ENCODE data around the gene KIR3DL1. TPM values are rescaled to one million over a fixed set of nuclear protein-coding genes. Genes with fewer than 3 reads are reported as not detected.
"Not testable (repeated sequence)": the region's sequence is repeated elsewhere in the genome, so short reads cannot be mapped to it uniquely, and the experiment has no call there.

KIR3DL1 gene
- not detected for polyA plus RNA-seq

- H3K36me3 ChIP-seq (ENCODE audit: control insufficient read depth in 2 of 2, insufficient read depth in 2 of 2, low read length in 1 of 2); H3K9me3 ChIP-seq (ENCODE audit: control insufficient read depth in 2 of 2, insufficient read depth in 1 of 2, low read depth in 1 of 2, low read length in 1 of 2): not testable (repeated sequence)
- WGBS, 2 donors: 83 to 88% methylated on average over 15 to 17 of the region's 17 CpGs
Observed at GRCh38 chr19:54816251-54816650, at the start of gene KIR3DL1. Gene KIR3DL1 (plus strand): TSS chr19:54816468.

GRCh38 chr19:54769646-54770045 is 46.6 kb upstream of the KIR3DL1 start, which contains the start of gene KIR2DL1:
Gene KIR2DL1 (plus strand): TSS chr19:54769793. CDS start chr19:54769851, 58 bp downstream.
- 93 to 95% methylated on average over 15 of the region's 15 CpGs for WGBS, 2 donors
- not testable (repeated sequence) for H3K4me3 ChIP-seq (ENCODE audit: low read depth in 1 of 2, low read length in 2 of 2); H3K27ac ChIP-seq (ENCODE audit: low read depth in 2 of 2, low read length in 1 of 2); H3K36me3 ChIP-seq (ENCODE audit: control insufficient read depth in 2 of 2, insufficient read depth in 2 of 2, low read length in 1 of 2); H3K4me1 ChIP-seq (ENCODE audit: control insufficient read depth in 2 of 2, insufficient read depth in 2 of 2, low read length in 1 of 2); H3K27me3 ChIP-seq (ENCODE audit: control insufficient read depth in 1 of 2, insufficient read depth in 2 of 2, low read length in 2 of 2); H3K9me3 ChIP-seq (ENCODE audit: control insufficient read depth in 2 of 2, insufficient read depth in 1 of 2, low read depth in 1 of 2, low read length in 1 of 2)

More at GRCh38 chr19:54816251-54816650, at the start of gene KIR3DL1:
- not testable (repeated sequence) for H3K4me1 ChIP-seq (ENCODE audit: control insufficient read depth in 2 of 2, insufficient read depth in 2 of 2, low read length in 1 of 2); H3K27me3 ChIP-seq (ENCODE audit: control insufficient read depth in 1 of 2, insufficient read depth in 2 of 2, low read length in 2 of 2); H3K27ac ChIP-seq (ENCODE audit: low read depth in 2 of 2, low read length in 1 of 2); H3K4me3 ChIP-seq (ENCODE audit: low read depth in 1 of 2, low read length in 2 of 2)

- 83 to 86% methylated on average over 4 of the region's 4 CpGs for WGBS, 2 donors
- not testable (repeated sequence) for H3K9me3 ChIP-seq (ENCODE audit: control insufficient read depth in 2 of 2, insufficient read depth in 1 of 2, low read depth in 1 of 2, low read length in 1 of 2); H3K4me1 ChIP-seq (ENCODE audit: control insufficient read depth in 2 of 2, insufficient read depth in 2 of 2, low read length in 1 of 2); H3K27ac ChIP-seq (ENCODE audit: low read depth in 2 of 2, low read length in 1 of 2); H3K36me3 ChIP-seq (ENCODE audit: control insufficient read depth in 2 of 2, insufficient read depth in 2 of 2, low read length in 1 of 2); H3K27me3 ChIP-seq (ENCODE audit: control insufficient read depth in 1 of 2, insufficient read depth in 2 of 2, low read length in 2 of 2); H3K4me3 ChIP-seq (ENCODE audit: low read depth in 1 of 2, low read length in 2 of 2)
Observed at GRCh38 chr19:54770511-54770910, 45.8 kb upstream of the KIR3DL1 start.

- H3K27ac ChIP-seq (ENCODE audit: low read depth in 2 of 2, low read length in 1 of 2); H3K27me3 ChIP-seq (ENCODE audit: control insufficient read depth in 1 of 2, insufficient read depth in 2 of 2, low read length in 2 of 2); H3K4me1 ChIP-seq (ENCODE audit: control insufficient read depth in 2 of 2, insufficient read depth in 2 of 2, low read length in 1 of 2); H3K4me3 ChIP-seq (ENCODE audit: low read depth in 1 of 2, low read length in 2 of 2); H3K9me3 ChIP-seq (ENCODE audit: control insufficient read depth in 2 of 2, insufficient read depth in 1 of 2, low read depth in 1 of 2, low read length in 1 of 2); H3K36me3 ChIP-seq (ENCODE audit: control insufficient read depth in 2 of 2, insufficient read depth in 2 of 2, low read length in 1 of 2): not testable (repeated sequence)
- WGBS, 2 donors: 75 to 77% methylated on average over 13 to 14 of the region's 15 CpGs
Observed at GRCh38 chr19:54771018-54771960, 45.0 kb upstream of the KIR3DL1 start.

GRCh38 chr19:54772666-54773065 is 43.6 kb upstream of the KIR3DL1 start:
- H3K4me1 ChIP-seq (ENCODE audit: control insufficient read depth in 2 of 2, insufficient read depth in 2 of 2, low read length in 1 of 2); H3K27me3 ChIP-seq (ENCODE audit: control insufficient read depth in 1 of 2, insufficient read depth in 2 of 2, low read length in 2 of 2); H3K27ac ChIP-seq (ENCODE audit: low read depth in 2 of 2, low read length in 1 of 2); H3K9me3 ChIP-seq (ENCODE audit: control insufficient read depth in 2 of 2, insufficient read depth in 1 of 2, low read depth in 1 of 2, low read length in 1 of 2); H3K36me3 ChIP-seq (ENCODE audit: control insufficient read depth in 2 of 2, insufficient read depth in 2 of 2, low read length in 1 of 2); H3K4me3 ChIP-seq (ENCODE audit: low read depth in 1 of 2, low read length in 2 of 2): not testable (repeated sequence)
- 40 to 41% methylated on average over 2 of the region's 2 CpGs for WGBS, 2 donors

- 69 to 80% methylated on average over 12 of the region's 12 CpGs for WGBS, 2 donors
- not testable (repeated sequence) for H3K4me3 ChIP-seq (ENCODE audit: low read depth in 1 of 2, low read length in 2 of 2); H3K36me3 ChIP-seq (ENCODE audit: control insufficient read depth in 2 of 2, insufficient read depth in 2 of 2, low read length in 1 of 2); H3K27me3 ChIP-seq (ENCODE audit: control insufficient read depth in 1 of 2, insufficient read depth in 2 of 2, low read length in 2 of 2); H3K9me3 ChIP-seq (ENCODE audit: control insufficient read depth in 2 of 2, insufficient read depth in 1 of 2, low read depth in 1 of 2, low read length in 1 of 2); H3K27ac ChIP-seq (ENCODE audit: low read depth in 2 of 2, low read length in 1 of 2); H3K4me1 ChIP-seq (ENCODE audit: control insufficient read depth in 2 of 2, insufficient read depth in 2 of 2, low read length in 1 of 2)
Observed at GRCh38 chr19:54775095-54775815, 41.0 kb upstream of the KIR3DL1 start.

- WGBS, 2 donors: 68 to 81% methylated on average over 8 of the region's 8 CpGs
- not testable (repeated sequence) for H3K27ac ChIP-seq (ENCODE audit: low read depth in 2 of 2, low read length in 1 of 2); H3K36me3 ChIP-seq (ENCODE audit: control insufficient read depth in 2 of 2, insufficient read depth in 2 of 2, low read length in 1 of 2); H3K9me3 ChIP-seq (ENCODE audit: control insufficient read depth in 2 of 2, insufficient read depth in 1 of 2, low read depth in 1 of 2, low read length in 1 of 2); H3K4me3 ChIP-seq (ENCODE audit: low read depth in 1 of 2, low read length in 2 of 2); H3K4me1 ChIP-seq (ENCODE audit: control insufficient read depth in 2 of 2, insufficient read depth in 2 of 2, low read length in 1 of 2); H3K27me3 ChIP-seq (ENCODE audit: control insufficient read depth in 1 of 2, insufficient read depth in 2 of 2, low read length in 2 of 2)
Observed at GRCh38 chr19:54775830-54776229, 40.4 kb upstream of the KIR3DL1 start.

GRCh38 chr19:54777851-54778250 is 38.4 kb upstream of the KIR3DL1 start:
- 51 to 53% methylated on average over 4 of the region's 4 CpGs for WGBS, 2 donors
- not testable (repeated sequence) for H3K4me1 ChIP-seq (ENCODE audit: control insufficient read depth in 2 of 2, insufficient read depth in 2 of 2, low read length in 1 of 2); H3K27me3 ChIP-seq (ENCODE audit: control insufficient read depth in 1 of 2, insufficient read depth in 2 of 2, low read length in 2 of 2); H3K36me3 ChIP-seq (ENCODE audit: control insufficient read depth in 2 of 2, insufficient read depth in 2 of 2, low read length in 1 of 2); H3K9me3 ChIP-seq (ENCODE audit: control insufficient read depth in 2 of 2, insufficient read depth in 1 of 2, low read depth in 1 of 2, low read length in 1 of 2); H3K4me3 ChIP-seq (ENCODE audit: low read depth in 1 of 2, low read length in 2 of 2); H3K27ac ChIP-seq (ENCODE audit: low read depth in 2 of 2, low read length in 1 of 2)

GRCh38 chr19:54778896-54779295 is 37.4 kb upstream of the KIR3DL1 start:
- not testable (repeated sequence) for H3K9me3 ChIP-seq (ENCODE audit: control insufficient read depth in 2 of 2, insufficient read depth in 1 of 2, low read depth in 1 of 2, low read length in 1 of 2); H3K36me3 ChIP-seq (ENCODE audit: control insufficient read depth in 2 of 2, insufficient read depth in 2 of 2, low read length in 1 of 2); H3K4me3 ChIP-seq (ENCODE audit: low read depth in 1 of 2, low read length in 2 of 2); H3K4me1 ChIP-seq (ENCODE audit: control insufficient read depth in 2 of 2, insufficient read depth in 2 of 2, low read length in 1 of 2); H3K27me3 ChIP-seq (ENCODE audit: control insufficient read depth in 1 of 2, insufficient read depth in 2 of 2, low read length in 2 of 2); H3K27ac ChIP-seq (ENCODE audit: low read depth in 2 of 2, low read length in 1 of 2)
- WGBS, 2 donors: 54 to 64% methylated on average over 7 of the region's 7 CpGs
